HG02571 (cell line): Measurements from ENCODE around the gene SGTB.
"Not testable (repeated sequence)": the region's sequence is repeated elsewhere in the genome, so short reads cannot be mapped to it uniquely, and the experiment has no call there.

Experiments
- ATAC-seq: cut with Tn5 transposase; IDR thresholded peaks from one replicate; pipeline ENCODE4 v1.9.1; 2021; ENCODE audit warnings: mild to moderate bottlenecking, moderate library complexity; ENCODE audit not compliant: unreplicated experiment

The SGTB gene

DNA sequence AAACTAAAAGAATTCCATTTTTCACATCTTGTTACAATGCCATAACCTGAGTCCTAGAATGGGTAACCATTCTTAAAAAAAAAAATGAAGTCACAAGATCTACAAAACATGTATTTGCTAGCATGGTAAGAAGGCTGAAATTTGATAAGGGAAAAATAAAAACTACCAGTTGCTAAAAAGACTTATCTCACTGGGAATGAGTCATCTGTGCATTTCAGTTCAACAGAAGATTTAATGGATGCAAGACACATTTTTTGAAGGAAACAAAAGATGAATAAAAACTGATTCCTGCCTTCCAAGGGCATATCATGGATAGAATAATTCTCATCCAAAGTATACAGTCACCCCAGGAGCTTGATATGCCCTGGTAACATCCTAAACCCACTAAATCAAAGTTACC, 47.2 kb downstream of the SGTB start:
- ATAC-seq, result no peak

GRCh38 chr5:65672796-65673195, 49.1 kb downstream of the SGTB start:
- ATAC-seq, result no peak

DNA sequence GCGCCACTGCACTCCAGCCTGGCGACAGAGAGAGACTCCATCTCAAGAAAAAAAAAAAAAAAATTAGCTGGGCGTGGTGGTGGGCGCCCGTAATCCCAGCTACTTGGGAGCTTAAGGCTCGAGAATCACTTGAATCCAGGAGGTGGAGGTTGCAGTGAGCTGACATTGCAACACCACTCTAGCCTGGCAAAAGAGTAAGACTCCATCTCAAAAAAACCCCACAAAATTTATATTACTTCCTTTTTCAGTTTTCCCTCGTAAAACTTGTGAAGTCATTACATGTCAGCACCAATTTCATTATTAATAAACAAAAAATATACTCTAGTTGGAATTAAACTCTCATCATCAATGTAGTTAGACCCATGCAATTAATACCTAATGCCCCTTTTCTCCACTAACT, 53.2 kb downstream of the SGTB start:
- ATAC-seq, result no peak

- no peak for ATAC-seq
These were observed 57.9 kb downstream of the SGTB start for GRCh38 chr5:65663804-65664521.

DNA sequence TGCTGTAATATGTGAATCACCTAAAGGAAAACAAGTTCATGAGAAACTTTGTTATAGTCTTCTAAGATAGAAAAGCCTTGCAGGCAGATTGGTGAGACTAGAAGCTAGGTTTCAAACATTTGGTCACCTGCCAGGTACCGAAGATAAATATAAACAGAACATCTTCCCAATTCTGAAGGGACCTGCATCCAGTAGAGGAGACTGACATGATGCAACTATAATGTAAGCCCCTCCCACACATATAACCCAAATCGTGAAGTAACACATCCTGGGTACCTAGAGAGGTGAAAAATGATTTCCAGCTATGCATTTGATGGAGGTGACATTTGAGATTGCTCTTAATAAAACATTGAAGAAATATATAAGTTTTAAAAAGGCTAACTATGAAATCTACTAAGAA, 67.2 kb downstream of the SGTB start:
- no peak for ATAC-seq

GRCh38 chr5:65651144-65651543, 70.8 kb downstream of the SGTB start:
- no peak for ATAC-seq

- ATAC-seq, result no peak
These were observed 74.0 kb downstream of the SGTB start for GRCh38 chr5:65647941-65648340.

GRCh38 chr5:65646938-65647337, 75.0 kb downstream of the SGTB start:
- no peak for ATAC-seq

DNA sequence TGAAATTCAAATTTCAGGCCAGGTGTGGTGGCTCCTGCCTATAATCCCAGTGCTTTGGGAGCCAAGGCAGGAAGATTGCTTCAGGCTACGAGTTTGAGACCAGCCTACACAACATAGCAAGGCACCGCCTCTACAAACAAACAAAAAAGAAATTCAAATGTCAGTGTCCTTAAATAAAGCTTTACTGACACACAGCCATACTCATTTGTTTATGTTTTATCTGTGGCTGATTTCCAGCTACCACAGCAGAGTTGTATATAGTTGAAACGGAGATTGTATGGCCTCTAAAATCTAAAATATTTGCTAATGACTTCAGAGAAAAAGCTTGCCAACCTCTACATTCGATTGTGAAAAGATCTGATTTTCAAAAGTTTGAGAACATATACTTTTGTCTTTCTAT, 81.7 kb downstream of the SGTB start:
- no peak for ATAC-seq

GRCh38 chr5:65630981-65631380, 90.9 kb downstream of the SGTB start:
- ATAC-seq, result no peak

DNA sequence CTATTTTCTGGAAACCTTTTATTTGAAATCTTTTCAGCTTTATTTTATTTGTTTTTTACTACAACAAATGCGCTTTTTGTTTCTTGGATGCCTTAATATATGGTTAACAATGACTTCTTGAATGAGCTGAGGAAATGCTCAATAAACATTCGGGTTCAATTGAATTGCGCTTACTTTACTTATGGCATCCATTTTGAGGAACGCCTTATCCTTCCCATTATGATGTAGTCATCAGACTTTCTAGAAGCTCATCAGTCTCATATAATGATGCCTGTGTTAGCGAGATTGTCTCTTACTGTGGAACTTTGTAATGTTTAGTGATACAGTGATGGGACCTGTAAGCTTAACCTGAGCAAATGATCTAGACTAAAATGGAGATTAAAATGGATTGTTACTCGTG, 96.2 kb downstream of the SGTB start:
- ATAC-seq, result no peak

- peak; percentile 77 for ATAC-seq
These were observed 97.0 kb downstream of the SGTB start, which contains the start of the genes SHLD3 and TRAPPC13 for GRCh38 chr5:65624571-65625555. Gene SHLD3 (plus strand): TSS chr5:65625027. CDS start chr5:65629588, 4,561 bp downstream. Gene TRAPPC13 (plus strand): TSS chr5:65625027. CDS start chr5:65625061, 34 bp downstream.

DNA sequence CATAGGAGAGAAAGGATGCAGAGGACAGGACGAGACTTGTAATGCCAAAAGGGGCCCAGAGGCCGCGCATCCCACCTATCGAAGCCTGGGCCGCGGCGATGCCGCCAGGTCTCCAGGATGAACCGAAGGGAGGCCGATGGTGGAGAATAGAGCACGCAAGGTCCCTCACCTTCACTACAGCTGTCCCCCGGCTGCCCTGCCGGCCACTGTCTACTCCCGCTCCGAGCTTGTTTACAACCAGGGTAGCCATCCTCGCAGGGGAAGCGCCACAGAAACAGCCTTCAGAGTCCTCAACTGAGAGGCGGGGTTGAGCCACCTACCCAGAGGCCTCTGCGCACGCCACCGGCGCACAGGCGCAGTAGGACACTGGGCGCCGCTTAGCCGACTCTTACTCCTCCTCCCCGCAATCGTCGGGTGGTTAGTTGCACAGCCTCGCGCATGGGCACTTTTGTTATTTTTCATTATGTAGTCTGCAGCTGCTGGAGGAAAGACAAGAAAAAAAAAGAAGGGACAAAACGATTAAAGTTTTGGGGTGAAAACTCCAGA, 97.8 kb downstream of the SGTB start, which contains the start of gene TRIM23:
Gene TRIM23 (minus strand): TSS at position 309 of the 546 bp plus-strand sequence. CDS start 59 bp downstream, at position 250.
- ATAC-seq, result peak; percentile 92

DNA sequence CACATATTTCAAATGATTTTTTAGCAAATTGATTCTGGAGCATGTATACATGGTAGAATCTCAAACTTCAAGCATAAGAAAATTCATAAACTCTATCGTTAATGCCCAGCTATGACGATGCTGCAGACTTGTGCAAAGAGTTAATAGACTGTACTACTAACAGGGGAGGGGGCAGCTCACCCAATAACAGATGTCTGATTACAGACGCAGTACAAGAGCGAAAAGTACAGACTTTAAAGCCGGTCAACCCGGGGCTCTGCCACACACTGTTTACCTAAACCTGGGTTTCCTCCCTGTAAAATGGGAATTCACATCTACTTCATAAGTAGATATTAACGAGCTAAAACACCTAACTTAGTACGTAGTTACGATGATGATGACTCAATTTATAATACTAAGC, 98.4 kb downstream of the SGTB start:
- ATAC-seq, result no peak

DNA sequence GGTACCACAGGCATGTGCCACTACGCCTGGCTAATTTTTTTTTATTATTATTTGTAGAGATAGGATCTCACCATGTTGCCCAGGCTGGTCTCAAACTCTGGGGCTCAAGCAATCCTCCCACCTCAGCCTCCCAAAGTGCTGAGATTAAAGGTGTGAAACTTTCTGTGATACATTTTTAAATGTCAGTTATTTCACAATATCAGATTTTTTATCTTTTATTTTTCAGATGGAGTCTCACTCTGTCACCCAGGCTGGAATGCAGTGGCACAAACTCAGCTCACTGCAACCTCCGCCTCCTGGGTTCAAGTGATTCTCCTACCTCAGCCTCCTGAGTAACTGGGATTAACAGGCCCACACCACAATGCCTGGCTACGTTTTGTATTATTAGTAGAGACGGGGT, 99.9 kb downstream of the SGTB start:
- not testable (repeated sequence) for ATAC-seq

DNA sequence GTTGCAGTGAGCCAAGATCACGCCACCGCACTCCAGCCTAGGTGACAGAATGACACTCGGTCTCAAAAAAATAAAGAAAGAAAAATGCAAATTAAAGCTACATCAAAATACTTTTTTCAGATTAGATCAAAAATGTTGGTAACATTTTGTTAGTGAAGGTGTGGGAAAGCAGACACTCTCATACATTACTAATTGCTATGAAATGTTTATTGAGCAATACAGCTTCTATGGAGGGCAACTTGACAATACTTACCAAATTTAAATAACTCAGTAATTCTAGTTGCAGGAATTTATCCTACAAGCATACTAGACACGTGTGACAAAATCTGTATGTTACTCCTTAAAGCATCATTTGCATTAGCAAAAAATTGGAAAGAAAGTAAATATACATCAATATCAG, 101.9 kb downstream of the SGTB start:
- no peak for ATAC-seq
